ENCODE data around the gene SLC22A13.

DNA sequence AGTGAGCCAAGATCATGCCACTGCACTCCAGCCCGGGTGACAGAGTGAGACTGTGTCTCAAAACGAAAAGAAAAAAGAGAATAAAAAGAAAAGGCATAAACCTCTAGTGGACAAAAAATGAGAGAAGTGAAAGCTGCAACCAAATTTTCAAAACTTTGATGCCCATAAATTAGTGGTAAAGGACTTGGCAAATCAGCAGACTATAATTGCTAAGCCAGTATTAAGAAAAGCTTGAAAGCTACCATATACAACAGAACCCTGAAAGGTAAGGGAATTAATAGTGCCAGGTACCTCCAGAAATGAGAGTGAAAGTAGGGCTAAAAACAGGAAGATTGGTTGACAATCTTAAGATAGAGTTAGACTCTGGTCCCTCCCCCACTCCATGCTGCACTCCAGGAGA, 32.9 kb upstream of the SLC22A13 start:
- TF ChIP-seq CBX3 (IDR thresholded peaks at IDR 0.05; ENCODE audit: borderline replicate concordance, low read depth) (no peak), TAF1 (IDR thresholded peaks at IDR 0.05; ENCODE audit: borderline replicate concordance, low read depth, low read length) (no peak), POLR2A (IDR thresholded peaks at IDR 0.05; ENCODE audit: low read depth, low read length) (no peak), RAD21 (IDR thresholded peaks at IDR 0.05; ENCODE audit: insufficient read depth, low read depth, low read length) (no peak), TCF12 (IDR thresholded peaks at IDR 0.05; ENCODE audit: low read depth, low read length) (no peak), GABPA (IDR thresholded peaks at IDR 0.05; ENCODE audit: low read depth) (no peak), YY1 (IDR thresholded peaks at IDR 0.05; ENCODE audit: low read depth, low read length) (no peak), BRCA1 (IDR thresholded peaks at IDR 0.05; ENCODE audit: low read depth, low read length) (no peak), EP300 (IDR thresholded peaks at IDR 0.05; ENCODE audit: borderline replicate concordance in 1 of 2, control insufficient read depth in 1 of 2, low read depth in 2 of 2, low read length in 2 of 2) (no peak), CEBPB (IDR thresholded peaks at IDR 0.05; ENCODE audit: borderline replicate concordance in 1 of 2, low read depth in 2 of 2, low read length in 2 of 2) (no peak)
- TF ChIP-seq, protein P1, sequence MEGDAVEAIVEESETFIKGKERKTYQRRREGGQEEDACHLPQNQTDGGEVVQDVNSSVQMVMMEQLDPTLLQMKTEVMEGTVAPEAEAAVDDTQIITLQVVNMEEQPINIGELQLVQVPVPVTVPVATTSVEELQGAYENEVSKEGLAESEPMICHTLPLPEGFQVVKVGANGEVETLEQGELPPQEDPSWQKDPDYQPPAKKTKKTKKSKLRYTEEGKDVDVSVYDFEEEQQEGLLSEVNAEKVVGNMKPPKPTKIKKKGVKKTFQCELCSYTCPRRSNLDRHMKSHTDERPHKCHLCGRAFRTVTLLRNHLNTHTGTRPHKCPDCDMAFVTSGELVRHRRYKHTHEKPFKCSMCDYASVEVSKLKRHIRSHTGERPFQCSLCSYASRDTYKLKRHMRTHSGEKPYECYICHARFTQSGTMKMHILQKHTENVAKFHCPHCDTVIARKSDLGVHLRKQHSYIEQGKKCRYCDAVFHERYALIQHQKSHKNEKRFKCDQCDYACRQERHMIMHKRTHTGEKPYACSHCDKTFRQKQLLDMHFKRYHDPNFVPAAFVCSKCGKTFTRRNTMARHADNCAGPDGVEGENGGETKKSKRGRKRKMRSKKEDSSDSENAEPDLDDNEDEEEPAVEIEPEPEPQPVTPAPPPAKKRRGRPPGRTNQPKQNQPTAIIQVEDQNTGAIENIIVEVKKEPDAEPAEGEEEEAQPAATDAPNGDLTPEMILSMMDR (IDR thresholded peaks at IDR 0.05 in 2 of 3, conservative IDR thresholded peaks at IDR 0.05 in 1 of 3; ENCODE audit: control insufficient read depth in 2 of 3, extremely low read depth in 1 of 3, insufficient read depth in 1 of 3, low read depth in 3 of 3, low read length in 3 of 3): no peak
- TF ChIP-seq, protein P2, sequence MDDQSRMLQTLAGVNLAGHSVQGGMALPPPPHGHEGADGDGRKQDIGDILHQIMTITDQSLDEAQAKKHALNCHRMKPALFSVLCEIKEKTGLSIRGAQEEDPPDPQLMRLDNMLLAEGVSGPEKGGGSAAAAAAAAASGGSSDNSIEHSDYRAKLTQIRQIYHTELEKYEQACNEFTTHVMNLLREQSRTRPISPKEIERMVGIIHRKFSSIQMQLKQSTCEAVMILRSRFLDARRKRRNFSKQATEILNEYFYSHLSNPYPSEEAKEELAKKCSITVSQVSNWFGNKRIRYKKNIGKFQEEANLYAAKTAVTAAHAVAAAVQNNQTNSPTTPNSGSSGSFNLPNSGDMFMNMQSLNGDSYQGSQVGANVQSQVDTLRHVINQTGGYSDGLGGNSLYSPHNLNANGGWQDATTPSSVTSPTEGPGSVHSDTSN (IDR thresholded peaks at IDR 0.05; ENCODE audit: insufficient replicate concordance, low read depth, low read length): no peak
